T1000 (cell line): ENCODE data around the gene COL18A1.
"Not testable (repeated sequence)": the region's sequence is repeated elsewhere in the genome, so short reads cannot be mapped to it uniquely, and the experiment has no call there.

Experiments used
- DNase-seq: peaks from one replicate; lab custom pipeline; 2025; ENCODE audit warnings: mixed read lengths; lab: John Stamatoyannopoulos, UW

Gene COL18A1

DNA sequence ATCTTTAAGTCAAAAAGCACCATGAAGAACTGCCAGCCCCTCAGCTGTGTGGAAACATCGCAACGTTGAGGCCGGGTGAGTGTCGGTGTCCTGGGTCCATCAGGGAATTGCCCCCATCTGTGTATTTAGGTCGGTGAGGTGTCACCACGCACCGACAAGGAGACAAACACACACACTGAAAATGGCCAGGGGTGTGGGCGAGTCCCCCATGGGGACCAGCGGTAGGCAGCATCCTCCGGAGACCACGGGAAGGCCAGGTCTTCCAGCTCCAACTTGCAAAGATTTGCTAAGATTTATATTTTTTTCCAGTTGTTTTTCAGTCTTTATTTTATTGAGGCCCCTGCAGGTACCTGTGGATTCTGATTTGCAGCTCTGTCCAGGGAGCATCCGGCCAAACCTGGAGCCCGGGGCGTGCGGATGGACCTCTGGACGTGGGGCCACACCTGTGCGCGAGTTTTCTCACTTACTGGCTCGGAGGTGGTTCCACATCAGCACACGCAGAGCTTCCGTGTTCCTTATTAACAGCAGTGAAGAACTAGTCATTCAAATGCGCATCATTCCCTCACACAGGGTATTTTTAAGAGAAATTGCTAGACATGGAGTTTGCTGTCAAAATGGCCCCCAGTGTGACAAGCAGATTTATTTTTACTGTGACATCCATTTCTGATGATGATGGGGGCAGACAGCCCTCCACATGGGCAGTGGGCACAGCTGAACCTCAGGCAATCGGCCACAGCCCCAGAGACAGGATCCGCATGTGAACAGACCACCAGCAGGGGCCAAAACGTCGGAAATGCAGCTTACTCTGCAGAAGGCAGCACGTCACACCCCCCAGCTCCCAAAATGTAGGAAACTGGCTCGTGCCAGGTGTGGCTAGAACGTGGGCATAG lies 154.5 kb downstream of the COL18A1 start:
- no peak for DNase-seq

DNA sequence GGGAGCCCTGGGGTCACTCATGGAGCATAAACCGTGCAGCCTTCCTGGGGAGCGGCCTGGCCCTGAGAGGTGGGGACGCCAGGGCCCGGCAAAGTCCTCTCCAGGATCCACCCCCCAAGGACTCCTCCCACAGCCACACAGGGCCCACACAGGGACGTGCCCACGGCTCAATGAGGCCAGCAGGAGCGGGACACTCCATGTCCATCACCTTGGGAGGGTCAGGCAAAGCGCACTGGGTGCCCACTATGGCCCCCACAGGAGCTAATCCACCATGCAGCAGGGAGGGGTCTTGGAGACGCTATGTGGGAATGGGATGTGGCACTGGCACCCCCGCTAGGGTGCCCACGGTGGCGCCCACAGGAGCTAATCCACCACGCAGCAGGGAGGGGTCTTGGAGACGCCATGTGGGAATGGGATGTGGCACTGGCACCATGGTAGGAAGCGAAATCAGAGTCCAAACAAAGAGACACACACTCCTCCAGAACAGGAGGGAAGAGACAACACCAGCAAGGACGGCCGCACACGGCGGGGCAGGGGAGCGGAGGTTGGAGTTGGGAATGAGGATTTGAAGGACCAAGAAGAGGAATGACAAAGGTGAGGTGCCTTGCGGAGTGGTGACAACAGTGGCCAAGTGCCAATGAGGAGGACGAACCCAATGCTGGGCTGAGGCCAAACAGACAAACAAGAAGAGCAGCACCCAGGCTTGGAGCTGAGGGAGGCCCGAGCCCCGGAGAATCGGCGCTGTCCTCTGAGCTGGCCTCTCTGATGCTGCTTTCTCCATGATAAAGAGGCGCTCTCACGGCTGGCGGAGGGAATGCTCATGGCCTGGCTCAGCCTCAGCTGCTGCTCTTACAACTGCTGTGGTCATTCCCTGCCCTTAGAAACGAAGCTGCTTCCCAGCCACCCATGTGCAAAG lies 155.4 kb downstream of the COL18A1 start:
- no peak for DNase-seq

- not testable (repeated sequence) for DNase-seq
Observed at GRCh38 chr21:45561241-45561640, 156.3 kb downstream of the COL18A1 start.

DNA sequence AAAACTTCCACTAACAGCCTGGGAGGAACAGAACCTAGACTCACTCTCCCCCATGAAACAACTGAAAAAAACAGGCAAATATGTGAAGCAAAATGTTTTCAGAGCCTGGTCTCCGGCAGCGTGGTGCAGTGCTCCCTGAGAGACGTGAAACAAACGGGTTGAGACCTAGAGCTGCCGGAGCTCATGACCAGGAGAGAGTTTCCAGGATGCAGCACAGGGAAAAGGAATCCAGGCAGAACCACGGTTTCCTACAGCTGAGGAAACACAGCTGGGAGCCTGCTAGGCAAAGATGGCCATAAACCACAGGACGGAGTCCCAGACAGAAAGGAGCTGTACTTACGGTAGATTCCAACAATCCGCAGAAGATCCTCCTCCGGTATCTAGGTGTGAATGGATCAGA lies 157.4 kb downstream of the COL18A1 start:
- DNase-seq = no peak

DNA sequence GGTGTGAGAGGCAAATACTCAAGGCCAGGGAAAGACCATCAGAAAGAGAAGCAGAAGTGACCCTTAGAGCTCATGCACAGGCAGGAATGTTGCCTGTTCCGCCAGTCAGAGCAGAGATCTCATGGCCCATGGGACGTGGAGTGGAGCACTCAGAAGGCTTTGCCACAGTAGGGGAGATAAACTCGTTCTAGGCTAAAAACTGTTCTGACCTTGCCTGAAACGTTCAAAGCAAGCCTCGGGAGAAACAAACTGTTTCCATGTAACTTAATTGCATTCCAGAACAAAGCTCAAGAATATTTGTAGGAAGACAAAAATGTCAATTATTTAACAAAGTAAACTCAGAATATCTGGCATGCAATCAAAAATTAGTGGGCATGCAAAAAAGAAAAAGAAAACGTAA lies 158.0 kb downstream of the COL18A1 start:
- no peak for DNase-seq
